GM18508 (cell line): ENCODE measurements around the gene SLC7A6.
"Not testable (repeated sequence)": the region's sequence is repeated elsewhere in the genome, so short reads cannot be mapped to it uniquely, and the experiment has no call there.

Experiments
- ATAC-seq: cut with Tn5 transposase; IDR thresholded peaks from one replicate; pipeline ENCODE4 v1.9.1; 2021; ENCODE audit warnings: moderate number of reproducible peaks; ENCODE audit not compliant: insufficient read depth, unreplicated experiment

Gene SLC7A6

GRCh38 chr16:68279726-68280558 lies 15.6 kb downstream of the SLC7A6 start:
- ATAC-seq, result no peak

DNA sequence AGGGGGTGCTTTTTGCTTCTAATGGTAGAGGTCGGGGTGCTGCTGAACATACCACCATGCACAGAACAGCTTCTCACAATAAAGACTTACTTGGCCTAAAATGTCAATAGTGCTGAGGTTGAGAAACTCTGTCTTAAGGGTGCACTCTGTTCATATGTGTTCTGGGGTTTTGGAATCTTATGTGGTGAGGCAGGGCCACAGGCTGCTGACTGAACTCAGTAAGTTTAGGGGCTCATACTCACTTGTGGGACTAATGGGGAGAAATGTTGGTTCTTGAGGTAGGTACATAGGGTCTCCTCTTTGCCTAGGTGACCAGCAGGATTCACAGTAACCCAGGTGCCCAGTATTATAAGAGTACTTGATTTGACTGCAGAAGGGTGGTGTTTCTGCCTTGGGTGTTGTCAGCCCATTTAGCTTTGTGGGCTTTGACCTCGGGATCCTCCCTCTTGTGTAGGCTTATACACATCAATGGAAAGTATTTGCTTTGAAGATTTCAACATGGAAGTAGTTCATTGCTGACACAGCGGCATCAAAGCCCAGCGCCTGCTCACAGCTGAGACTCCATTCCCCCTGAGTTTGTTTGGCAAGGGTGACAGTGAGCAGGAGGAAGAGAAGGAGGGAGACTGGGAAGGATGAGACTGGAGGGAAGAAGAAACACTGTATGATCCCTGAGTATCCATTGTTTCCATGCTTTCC lies 17.2 kb downstream of the SLC7A6 start:
- no peak for ATAC-seq

DNA sequence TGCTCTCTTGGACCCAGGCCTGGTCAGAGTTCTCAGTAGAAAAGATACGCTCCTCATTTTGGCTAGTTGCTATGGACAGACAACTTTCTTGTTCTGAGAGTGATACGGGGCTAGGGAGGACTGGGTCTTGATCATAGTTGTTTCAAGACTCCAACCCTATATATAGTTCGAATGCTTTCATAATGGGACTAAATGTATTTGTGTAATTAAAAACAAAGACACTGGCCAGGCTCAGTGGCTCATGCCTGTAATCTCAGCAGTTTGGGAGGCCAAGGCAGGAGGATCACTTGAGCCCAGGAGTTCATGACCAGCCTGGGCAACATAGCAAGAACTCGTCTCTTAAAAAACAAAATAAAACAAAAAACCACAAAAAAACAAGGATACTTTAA lies 17.7 kb downstream of the SLC7A6 start:
- ATAC-seq, result no peak

DNA sequence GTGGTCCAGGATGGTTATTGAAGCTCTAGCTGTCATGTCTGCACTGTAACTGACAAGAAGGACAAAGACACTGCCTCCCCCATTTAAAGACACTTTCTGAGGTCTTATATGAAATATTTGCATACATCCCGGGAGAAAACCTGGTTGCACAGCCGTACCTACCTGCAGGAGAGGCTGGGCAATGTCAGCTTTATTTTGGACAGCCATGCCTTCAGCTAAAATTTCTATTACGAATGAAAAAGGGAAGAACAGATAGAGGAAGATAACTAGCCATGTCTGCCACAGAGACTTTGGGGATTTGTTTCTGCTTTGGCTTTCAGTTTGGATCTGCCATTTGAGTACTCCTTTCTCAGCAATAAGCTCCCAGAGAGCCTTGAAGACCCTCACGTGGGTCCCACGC lies 19.0 kb downstream of the SLC7A6 start:
- ATAC-seq, result no peak

DNA sequence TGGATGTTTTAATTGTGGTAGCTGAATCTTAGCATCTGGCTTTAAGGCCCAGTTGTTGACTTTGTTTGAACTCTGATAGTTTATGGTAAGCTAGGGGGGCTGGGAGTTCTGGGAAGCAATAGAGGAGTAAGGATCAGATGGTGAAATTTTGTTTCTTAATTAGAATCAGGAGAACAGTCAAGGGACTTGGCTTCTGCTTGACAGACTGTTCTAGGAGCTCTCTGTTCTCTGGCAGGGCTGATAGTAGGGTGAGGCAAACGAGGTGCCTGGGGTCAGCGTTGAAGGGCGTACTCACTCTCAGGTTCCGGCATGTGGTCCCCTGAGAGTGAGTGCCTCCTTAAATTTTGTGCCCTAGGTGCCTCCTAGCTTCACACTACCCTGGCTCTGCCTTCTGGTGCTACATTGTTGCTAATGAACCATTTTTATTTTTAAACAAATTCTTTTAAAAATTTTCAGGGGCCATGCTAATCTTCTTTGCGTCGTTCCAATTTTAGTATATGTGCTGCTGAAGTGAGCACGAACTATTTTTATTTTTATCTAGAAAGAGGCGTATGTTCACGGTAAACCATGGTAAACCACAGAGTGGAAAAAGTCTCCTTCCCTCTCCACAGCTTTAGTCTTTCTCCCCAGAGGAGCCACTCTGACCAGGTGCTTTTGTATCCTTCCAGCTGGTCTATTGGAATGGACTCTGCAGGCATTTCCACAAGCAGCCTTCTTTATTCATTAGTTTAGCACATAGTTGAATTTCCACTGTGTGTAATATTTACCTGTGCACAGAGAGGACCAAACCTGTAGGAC lies 19.7 kb downstream of the SLC7A6 start:
- no peak for ATAC-seq

- ATAC-seq, result no peak
Measured at GRCh38 chr16:68284847-68285246, 20.5 kb downstream of the SLC7A6 start.

DNA sequence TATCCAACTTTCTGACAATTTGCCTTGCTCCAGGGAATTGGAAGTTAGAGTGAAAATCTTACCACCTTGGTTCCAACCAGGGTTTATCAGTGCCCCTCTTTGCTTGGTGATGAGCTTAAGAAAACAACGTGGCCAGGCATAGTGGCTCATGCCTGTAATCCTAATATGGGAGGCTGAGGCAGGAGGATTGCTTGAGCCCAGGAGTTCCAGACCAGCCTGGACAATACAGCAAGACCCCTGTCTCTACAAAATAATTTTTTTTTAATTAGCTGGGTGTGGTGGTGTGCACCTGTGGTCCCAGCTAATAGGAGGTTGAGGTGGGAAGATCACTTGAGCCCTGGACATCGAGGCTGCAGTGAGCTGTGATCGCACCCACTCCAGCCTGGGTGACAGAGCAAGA lies 21.4 kb downstream of the SLC7A6 start:
- no peak for ATAC-seq

- no peak for ATAC-seq
Measured at GRCh38 chr16:68286153-68287074, 22.1 kb downstream of the SLC7A6 start.

DNA sequence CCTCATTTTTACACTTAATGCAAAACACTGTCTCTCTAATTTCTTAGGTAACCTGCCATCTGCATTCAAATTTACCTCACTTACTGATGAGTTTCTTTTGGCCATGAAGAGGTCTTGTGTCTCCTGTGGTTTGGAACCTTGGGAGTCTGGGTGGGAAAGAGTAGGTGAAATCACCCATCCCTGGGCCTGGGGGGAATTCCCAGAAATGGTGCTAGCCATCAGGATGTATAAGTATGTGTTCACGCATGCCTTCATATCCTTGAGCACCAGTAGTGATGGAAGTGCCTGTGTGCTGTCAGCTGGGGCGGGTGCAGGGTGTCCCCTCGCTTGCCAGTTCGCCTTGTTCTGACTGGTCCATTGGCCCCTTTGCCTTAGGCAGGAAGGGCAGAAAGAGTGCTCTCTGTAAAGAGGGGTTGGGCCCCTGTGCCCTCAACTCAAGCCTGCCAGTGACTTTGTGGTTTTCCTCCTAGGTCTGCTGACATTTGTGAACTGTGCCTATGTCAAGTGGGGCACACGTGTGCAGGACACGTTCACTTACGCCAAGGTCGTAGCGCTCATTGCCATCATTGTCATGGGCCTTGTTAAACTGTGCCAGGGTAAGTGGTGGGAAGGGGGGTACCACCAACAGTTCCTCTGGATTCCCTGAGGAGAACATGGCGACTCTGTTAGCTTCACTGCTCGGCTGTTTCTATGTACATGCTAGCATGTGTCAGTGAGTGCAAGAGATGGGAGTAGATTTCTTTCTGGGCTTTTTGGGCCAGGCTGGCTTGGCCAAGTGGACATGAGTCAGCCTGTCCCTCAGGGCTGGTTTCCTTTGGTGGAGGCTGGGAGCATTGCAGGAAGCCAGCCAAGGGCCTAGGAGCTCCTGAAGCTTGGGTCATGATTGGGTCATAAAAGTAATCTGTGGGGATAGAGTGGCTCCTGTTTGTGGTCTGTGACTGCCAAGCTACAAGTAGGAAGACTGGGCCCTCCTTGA lies 23.2 kb downstream of the SLC7A6 start:
- ATAC-seq, result no peak

DNA sequence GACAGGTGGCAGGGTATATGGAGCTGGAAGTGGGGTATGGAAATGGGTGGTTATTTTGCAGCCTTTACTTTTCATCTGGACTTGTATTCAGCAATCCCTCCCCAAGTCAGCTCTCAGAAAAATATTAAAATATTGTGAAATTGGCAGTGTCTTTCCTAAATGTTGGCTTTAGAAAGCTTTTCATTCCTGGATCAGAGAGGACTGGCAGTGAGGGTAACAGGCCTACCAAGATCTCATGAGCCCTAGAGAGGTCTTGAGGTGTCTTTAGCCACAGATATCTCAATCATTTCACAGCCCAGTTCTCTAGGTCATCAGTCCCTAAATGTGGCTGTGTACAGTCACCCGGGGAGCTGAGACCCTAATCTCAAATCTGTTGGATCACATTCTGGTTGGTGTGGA lies 23.9 kb downstream of the SLC7A6 start:
- ATAC-seq, result no peak

GRCh38 chr16:68288796-68289195 lies 24.5 kb downstream of the SLC7A6 start:
- ATAC-seq, result not testable (repeated sequence)

DNA sequence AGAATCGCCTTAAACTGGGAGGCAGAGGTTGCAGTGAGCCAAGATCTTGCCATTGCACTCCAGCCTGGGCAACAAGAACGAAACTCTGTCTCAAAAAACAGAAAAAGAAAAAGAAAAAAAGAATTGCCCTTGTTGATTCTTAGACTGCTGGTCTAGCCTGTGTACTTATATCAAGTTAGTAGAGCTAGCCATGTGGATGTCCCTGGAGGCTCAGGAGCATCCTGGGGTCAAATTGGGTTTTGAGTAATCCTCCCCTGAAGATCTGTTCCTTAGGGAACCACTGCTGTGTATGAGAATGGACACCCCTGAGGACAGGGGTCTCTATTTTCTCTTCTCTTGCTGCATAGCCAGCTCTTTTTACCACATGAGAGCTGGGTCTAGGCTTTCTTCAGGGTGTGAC lies 24.9 kb downstream of the SLC7A6 start:
- ATAC-seq, result no peak

DNA sequence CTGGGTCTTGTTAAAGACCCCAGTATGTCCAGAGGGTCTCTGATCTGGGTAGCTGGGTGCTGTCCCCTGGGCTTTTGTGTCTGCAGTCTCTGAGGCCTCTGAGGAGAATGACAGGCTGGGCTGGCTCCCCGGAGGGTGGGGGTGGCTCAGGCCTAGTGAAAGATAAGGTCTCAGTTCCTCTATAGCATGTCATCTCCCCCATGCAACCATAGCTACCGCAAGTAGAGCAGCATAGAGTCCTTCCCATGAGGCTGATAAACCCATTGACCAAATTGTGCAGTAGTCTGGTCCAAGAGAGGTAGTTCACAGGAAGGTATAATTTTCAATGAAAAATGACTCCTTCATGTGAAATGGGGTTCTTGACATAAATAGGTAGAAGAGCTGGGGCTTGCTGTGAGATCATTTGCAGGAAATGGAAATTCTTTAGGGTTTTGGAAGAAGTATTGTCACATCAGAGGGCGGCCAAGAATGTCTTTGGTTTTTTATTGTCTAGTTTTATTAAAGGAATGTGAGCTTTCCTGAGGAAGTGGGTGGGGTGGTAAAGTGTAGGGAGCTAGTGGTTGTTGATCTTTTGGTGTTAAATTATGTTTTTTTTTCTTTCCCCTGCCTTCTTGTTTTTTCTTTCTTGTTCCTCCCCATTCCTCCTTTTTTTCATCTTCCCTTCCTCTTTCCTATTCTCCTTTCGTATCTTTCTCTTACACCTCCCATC lies 25.4 kb downstream of the SLC7A6 start:
- peak; percentile 64 for ATAC-seq

- no peak for ATAC-seq
Measured at GRCh38 chr16:68290450-68290849, 26.1 kb downstream of the SLC7A6 start.

DNA sequence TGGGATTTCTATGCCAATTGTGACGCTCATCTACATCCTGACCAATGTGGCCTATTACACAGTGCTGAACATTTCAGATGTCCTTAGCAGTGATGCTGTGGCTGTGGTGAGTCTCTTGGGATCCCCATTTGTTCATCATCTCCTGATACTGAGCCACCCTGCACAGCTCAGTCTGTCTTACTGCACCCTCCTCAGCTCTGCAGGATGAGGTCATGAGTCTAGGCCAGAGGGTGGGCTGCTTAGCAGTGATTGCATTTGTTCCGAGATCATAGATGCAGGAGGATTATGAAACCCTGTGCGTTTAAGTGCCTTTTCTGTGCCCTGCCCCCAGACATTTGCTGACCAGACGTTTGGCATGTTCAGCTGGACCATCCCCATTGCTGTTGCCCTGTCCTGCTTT lies 26.9 kb downstream of the SLC7A6 start:
- ATAC-seq, result no peak

DNA sequence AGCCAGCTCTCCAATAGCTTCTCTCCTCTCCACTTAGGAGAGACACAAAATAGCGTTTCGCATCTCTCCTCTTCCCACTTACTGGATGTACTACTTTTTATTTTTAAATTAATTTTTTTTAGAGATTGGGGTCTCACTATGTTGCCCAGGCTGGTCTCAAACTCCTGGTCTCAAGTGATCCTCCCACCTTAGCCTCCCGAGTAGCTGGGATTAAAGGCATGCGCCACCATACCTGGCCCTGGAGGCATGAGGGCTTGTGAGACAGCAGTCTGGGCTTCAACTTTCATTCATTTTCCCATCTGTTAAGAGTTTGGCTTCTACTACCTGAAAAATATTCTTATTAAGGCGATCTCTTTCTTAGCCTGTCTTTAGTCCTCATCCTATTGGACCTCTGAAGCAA lies 28.1 kb downstream of the SLC7A6 start:
- no peak for ATAC-seq

DNA sequence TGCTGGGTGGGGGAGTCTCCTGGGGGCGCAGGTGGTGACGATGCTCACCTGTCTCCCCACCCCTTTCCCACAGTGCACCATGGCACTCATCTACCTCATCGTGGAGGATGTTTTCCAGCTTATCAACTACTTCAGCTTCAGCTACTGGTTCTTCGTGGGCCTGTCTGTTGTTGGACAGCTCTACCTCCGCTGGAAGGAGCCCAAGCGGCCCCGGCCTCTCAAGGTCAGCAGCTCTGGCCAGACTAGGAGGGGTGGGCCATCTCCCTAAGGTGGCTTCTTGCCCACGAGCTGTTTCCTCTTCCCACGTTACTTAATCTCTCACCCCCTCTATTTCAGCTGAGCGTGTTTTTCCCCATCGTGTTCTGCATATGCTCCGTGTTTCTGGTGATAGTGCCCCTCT lies 32.0 kb downstream of the SLC7A6 start:
- ATAC-seq, result no peak

GRCh38 chr16:68296693-68297092 lies 32.4 kb downstream of the SLC7A6 start:
- no peak for ATAC-seq
